Activated CD8-positive, alpha-beta T cell treated with anti-CD3 and anti-CD28 coated beads for 36 hours (primary cell): ENCODE measurements around the gene PON2. TPM values are rescaled to one million over a fixed set of nuclear protein-coding genes. Genes with fewer than 3 reads are reported as not detected.
"Not testable (repeated sequence)": the region's sequence is repeated elsewhere in the genome, so short reads cannot be mapped to it uniquely, and the experiment has no call there.

Source experiments
- ATAC-seq: fragments of 200-7000 bp; cut with Tn5 transposase; one replicate; pipeline ENCODE4 v1.10.0; 2021; ENCODE audit warnings: mild to moderate bottlenecking, moderate library complexity
- CTCF ChIA-PET: fragments of 350-600 bp; sonication (Branson Sonifier 250); formaldehyde crosslinking; loops from one replicate; lab custom pipeline; 2021; ENCODE audit warnings: antibody characterized with exemption; lab: Charles Lee
- POLR2A ChIA-PET: fragments of 350-600 bp; sonication (Branson Sonifier 250); formaldehyde crosslinking; loops from one replicate; lab custom pipeline; 2021; ENCODE audit warnings: antibody characterized with exemption; lab: Charles Lee
- DNase-seq: peaks from one replicate; pipeline ENCODE4 v3.0.0-alpha.2; 2020
- H3K27ac Mint-ChIP-seq: one replicate; pipeline ENCODE4 v1.8.0; 2021; ENCODE audit warnings: mild to moderate bottlenecking, mixed read lengths
- H3K27me3 Mint-ChIP-seq: one replicate; pipeline ENCODE4 v1.8.0; 2021; ENCODE audit warnings: mixed read lengths
- H3K36me3 Mint-ChIP-seq: one replicate; pipeline ENCODE4 v1.8.0; 2021; ENCODE audit warnings: low read depth, mixed read lengths
- H3K4me1 Mint-ChIP-seq: one replicate; pipeline ENCODE4 v1.8.0; 2021; ENCODE audit warnings: low read depth, mixed read lengths
- H3K4me3 Mint-ChIP-seq: one replicate; pipeline ENCODE4 v1.8.0; 2021; ENCODE audit warnings: mild to moderate bottlenecking, moderate library complexity, mixed read lengths
- H3K9me3 Mint-ChIP-seq: one replicate; pipeline ENCODE4 v1.8.0; 2021; ENCODE audit warnings: mixed read lengths
- intact Hi-C: fragments of 100-400 bp; cut with micrococcal nuclease; formaldehyde crosslinking; loops from one replicate; pipeline ENCODE4 v1.10.0; 2022
- total RNA-seq, 2 experiments: library from RNA; stranded (reverse); gene quantifications; one replicate each; pipeline ENCODE4 v1.2.3, GENCODE V29; 2021
- TF ChIP-seq, protein P1 (sequence below): fragments of 200-600 bp; IDR thresholded peaks from one replicate; pipeline ENCODE4 v1.8.0; 2022; ENCODE audit warnings: antibody characterized with exemption, mild to moderate bottlenecking

The PON2 gene
- total RNA-seq, 2 experiments from 2014 or later, result 3.5 to 3.7 TPM

GRCh38 chr7:95467912-95468607, 33.2 kb upstream of the PON2 start:
- no peaks in the 10 kb centered on the region for H3K9me3 Mint-ChIP-seq
- H3K4me1 Mint-ChIP-seq, result peaks cover 13% of the 10 kb centered on the region
- ChIA-PET CTCF (interaction anchor here (0.6 to 3.3 kb wide), 2 partner anchors 8 to 16 kb away, joined by 3 to 16 read pairs; no protein-coding TSS in a partner anchor), POLR2A (no interaction called here)
- TF ChIP-seq, protein P1, sequence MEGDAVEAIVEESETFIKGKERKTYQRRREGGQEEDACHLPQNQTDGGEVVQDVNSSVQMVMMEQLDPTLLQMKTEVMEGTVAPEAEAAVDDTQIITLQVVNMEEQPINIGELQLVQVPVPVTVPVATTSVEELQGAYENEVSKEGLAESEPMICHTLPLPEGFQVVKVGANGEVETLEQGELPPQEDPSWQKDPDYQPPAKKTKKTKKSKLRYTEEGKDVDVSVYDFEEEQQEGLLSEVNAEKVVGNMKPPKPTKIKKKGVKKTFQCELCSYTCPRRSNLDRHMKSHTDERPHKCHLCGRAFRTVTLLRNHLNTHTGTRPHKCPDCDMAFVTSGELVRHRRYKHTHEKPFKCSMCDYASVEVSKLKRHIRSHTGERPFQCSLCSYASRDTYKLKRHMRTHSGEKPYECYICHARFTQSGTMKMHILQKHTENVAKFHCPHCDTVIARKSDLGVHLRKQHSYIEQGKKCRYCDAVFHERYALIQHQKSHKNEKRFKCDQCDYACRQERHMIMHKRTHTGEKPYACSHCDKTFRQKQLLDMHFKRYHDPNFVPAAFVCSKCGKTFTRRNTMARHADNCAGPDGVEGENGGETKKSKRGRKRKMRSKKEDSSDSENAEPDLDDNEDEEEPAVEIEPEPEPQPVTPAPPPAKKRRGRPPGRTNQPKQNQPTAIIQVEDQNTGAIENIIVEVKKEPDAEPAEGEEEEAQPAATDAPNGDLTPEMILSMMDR, result no peak
- H3K4me3 Mint-ChIP-seq, result no peak overlapping the region
- no peaks in the 10 kb centered on the region for H3K27me3 Mint-ChIP-seq
- ATAC-seq (no peak), DNase-seq (no peak)
- H3K27ac Mint-ChIP-seq, result no peak overlapping the region
- intact Hi-C loops, result no loop called here
- no peaks in the 10 kb centered on the region for H3K36me3 Mint-ChIP-seq

DNA sequence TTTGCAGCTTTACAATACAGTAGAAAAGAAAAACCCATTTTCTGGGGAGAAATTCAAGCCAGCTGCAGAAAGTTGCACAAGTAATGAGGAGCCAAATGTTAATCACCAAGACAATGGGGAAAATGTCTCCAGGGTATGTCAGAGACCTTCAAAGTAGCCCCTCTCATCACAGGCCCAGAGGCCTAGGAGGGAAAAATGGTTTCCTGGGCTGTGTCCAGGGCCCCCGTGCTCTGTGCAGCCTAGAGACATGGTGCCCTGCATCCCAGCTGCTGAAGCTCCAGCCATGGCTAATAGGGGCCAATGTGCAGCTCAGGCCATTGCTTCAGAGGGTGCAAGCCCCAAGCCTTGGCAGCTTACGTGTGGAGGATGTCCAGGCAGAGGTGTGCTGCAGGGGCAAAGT, 25.8 kb upstream of the PON2 start:
- H3K4me3 Mint-ChIP-seq, H3K36me3 Mint-ChIP-seq, CTCF ChIA-PET, ATAC-seq, H3K27ac Mint-ChIP-seq, H3K4me1 Mint-ChIP-seq, intact Hi-C loops, DNase-seq, POLR2A ChIA-PET: not testable (repeated sequence)
- H3K27me3 Mint-ChIP-seq, result peaks cover 18% of the 10 kb centered on the region
- peaks cover 15% of the 10 kb centered on the region for H3K9me3 Mint-ChIP-seq

DNA sequence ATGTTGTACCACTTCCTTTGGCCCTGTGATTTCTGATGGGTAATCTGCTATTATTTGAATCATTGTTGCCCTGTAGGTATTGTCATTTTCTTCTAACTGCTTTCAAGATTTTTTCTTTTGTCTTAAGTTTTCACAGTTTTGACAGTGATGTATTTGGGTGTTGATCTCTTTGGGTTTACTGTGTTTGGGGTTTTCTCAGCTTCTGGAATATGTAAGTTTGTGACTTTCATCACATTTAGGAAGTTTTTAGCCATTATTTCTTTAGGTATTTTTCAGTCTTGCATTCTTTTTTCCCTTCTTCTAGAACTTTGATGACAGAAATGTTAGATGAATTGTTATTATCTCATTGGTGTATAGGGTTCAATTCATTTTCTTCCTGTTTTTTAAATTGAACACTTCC, 23.1 kb upstream of the PON2 start:
- Mint-ChIP-seq H3K36me3 (no peaks in the 10 kb centered on the region), H3K27me3 (peaks cover 18% of the 10 kb centered on the region), H3K27ac (no peak overlapping the region), H3K4me1 (no peaks in the 10 kb centered on the region), H3K9me3 (peaks cover 15% of the 10 kb centered on the region), H3K4me3 (no peak overlapping the region)
- ChIA-PET POLR2A (no interaction called here), CTCF (no interaction called here)
- ATAC-seq, result no peak
- TF ChIP-seq, protein P1, result no peak
- no peak for DNase-seq
- intact Hi-C loops, result no loop called here

DNA sequence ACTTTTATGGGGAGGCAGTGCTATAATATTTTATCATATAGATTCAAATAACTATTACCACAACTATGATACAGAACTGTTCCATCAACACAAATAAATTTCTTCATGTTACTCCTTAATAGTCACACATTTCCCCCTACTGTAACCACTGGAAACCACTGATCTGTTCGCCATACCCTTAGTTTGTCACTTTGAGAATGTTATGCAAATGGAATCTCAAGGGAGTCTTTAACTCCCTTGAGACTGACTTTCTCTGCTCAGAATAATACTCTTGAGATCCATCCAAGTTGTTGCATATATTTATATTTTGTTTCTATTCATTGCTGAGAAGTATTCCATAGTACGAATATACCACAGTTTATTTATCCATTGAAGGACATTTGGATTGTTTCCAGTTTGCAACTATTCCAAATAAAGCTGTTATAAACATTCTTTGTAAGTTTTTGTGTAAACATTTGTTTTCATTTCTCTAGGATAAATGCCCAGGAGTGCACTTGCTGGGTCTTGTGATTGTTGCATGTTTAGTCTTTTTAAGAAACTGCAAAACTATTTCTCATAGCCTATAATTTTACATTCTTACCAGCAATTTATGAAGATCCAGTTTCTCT, 19.7 kb upstream of the PON2 start:
- H3K4me3 Mint-ChIP-seq, result no peak overlapping the region
- POLR2A ChIA-PET, result no interaction called here
- ATAC-seq, result no peak

DNA sequence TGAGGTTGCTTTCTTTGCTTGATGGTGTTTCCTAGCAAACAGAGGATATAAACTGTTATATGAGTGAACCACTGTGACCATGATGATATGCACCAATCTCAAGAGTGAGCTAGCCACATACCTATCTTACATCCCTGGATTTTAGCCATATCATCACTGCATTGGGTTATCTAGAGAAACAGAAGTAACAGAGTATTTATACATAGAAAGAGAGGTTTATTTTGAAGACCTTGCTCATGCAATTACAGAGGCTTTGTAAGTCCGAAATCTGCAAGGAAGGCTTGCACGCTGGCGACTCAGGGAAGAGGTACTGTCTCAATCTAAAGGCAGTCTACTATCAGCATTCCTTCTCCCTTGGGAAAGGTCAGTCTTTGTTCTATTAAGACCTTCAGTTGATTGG, 11.8 kb upstream of the PON2 start:
- intact Hi-C loops, result no loop called here

More for the DNA sequence above, 19.7 kb upstream of the PON2 start:
- H3K27ac Mint-ChIP-seq, result no peak overlapping the region
- TF ChIP-seq, protein P1, result no peak
- no peaks in the 10 kb centered on the region for H3K4me1 Mint-ChIP-seq
- no peak for DNase-seq
- H3K9me3 Mint-ChIP-seq, result peaks cover 7% of the 10 kb centered on the region
- peaks cover 11% of the 10 kb centered on the region for H3K27me3 Mint-ChIP-seq
- intact Hi-C loops, result no loop called here
- CTCF ChIA-PET, result interaction anchor here (1.2 kb wide), 1 partner anchor 24 kb away, joined by 4 read pairs; no protein-coding TSS in a partner anchor
- H3K36me3 Mint-ChIP-seq, result no peaks in the 10 kb centered on the region

More for the DNA sequence above, 11.8 kb upstream of the PON2 start:
- CTCF ChIA-PET, result interaction anchor here (1.0 kb wide), 1 partner anchor 30 kb away, joined by 3 read pairs; no protein-coding TSS in a partner anchor
- Mint-ChIP-seq H3K9me3 (no peaks in the 10 kb centered on the region), H3K27ac (no peak overlapping the region), H3K36me3 (no peaks in the 10 kb centered on the region), H3K27me3 (no peaks in the 10 kb centered on the region), H3K4me1 (no peaks in the 10 kb centered on the region), H3K4me3 (no peak overlapping the region)
- POLR2A ChIA-PET, result no interaction called here
- no peak for DNase-seq
- TF ChIP-seq, protein P1, result no peak
- ATAC-seq, result no peak
